ENCODE measurements around the gene POGLUT2. TPM values are rescaled to one million over a fixed set of nuclear protein-coding genes. Genes with fewer than 3 reads are reported as not detected.

Gene POGLUT2
- 11.3 and 13.9 TPM in 2 replicates for total RNA-seq (2013; cell fraction: nucleolus; rRNA removed)
- total RNA-seq (2014; rRNA removed) (8.0 and 9.0 TPM in 2 replicates), total RNA-seq (2014; rRNA removed; fragmentation: Illumina TruSeq; extraction: Trizol) (7.1 and 7.7 TPM in 2 replicates), total RNA-seq (2021) (6.4 and 7.0 TPM in 2 replicates), polyA plus RNA-seq (2011; rRNA removed) (8.7 and 12.2 TPM in 2 replicates), polyA plus RNA-seq (2014; fragmentation: Illumina TruSeq; extraction: Trizol) (6.3 and 13.5 TPM in 2 replicates), polyA plus RNA-seq (2014; fragmentation: Nextera tagmentation; extraction: Ambion mirVana) (1 to 10 TPM; 2.9 to 6.3 TPM), polyA plus RNA-seq (2014; rRNA removed) (6.1 and 9.7 TPM in 2 replicates), polyA plus RNA-seq (2016; fragmentation: Nextera tagmentation; extraction: Ambion mirVana) (10 to 100 TPM; 10.0 to 11.3 TPM), polyA minus RNA-seq (2011; rRNA and poly(A)+ RNA removed) (3.7 and 3.9 TPM in 2 replicates), Bru-seq, nascent RNA (percentile 55 among the genes with signal in this experiment), BruChase-seq, experiment 1, labeled RNA remaining after a 6-hour chase (percentile 56 among the genes with signal in this experiment), BruChase-seq, experiment 2, labeled RNA remaining after a 2-hour chase (percentile 61 among the genes with signal in this experiment)
- polyA plus RNA-seq (2011; ENCODE audit: low read depth) = 2.3 TPM
- polyA plus RNA-seq (2011; cell fraction: cytosol; rRNA removed) = 5.4 and 5.5 TPM in 2 replicates
- polyA plus RNA-seq (2011; cell fraction: nucleus; rRNA removed) = 6.1 and 7.6 TPM in 2 replicates
- 3.5 and 4.0 TPM in 2 replicates for polyA plus RNA-seq (2012)
- polyA minus RNA-seq (2011; cell fraction: cytosol; rRNA and poly(A)+ RNA removed) = 2.8 and 3.1 TPM in 2 replicates
- polyA minus RNA-seq (2011; cell fraction: nucleus; rRNA and poly(A)+ RNA removed) = 5.1 and 10.8 TPM in 2 replicates
- long read RNA-seq, experiment 1, transcript KDELC1-201 (10 exons, 2,060 nt) = major isoform, 8 of 10 reads
- long read RNA-seq, experiment 1, partial matches to known transcripts = 1 of 10 reads
- long read RNA-seq, experiment 1, other reads (novel, unspliced or antisense) = 1 of 10 reads
- long read RNA-seq, experiment 2, transcript KDELC1-201 (10 exons, 2,060 nt) = major isoform, 76 of 95 reads
- long read RNA-seq, experiment 2, partial matches to known transcripts = 7 of 95 reads
- long read RNA-seq, experiment 2, other reads (novel, unspliced or antisense) = 12 of 95 reads

GRCh38 chr13:102798581-102799425 lies at the start of gene POGLUT2, which contains the start of gene BIVM:
Gene POGLUT2 (minus strand): TSS chr13:102798976. CDS start chr13:102798670, 306 bp downstream.
Gene BIVM (plus strand): TSS chr13:102799119. CDS start chr13:102807268, 8,149 bp downstream.
- in situ Hi-C loops (cut with MboI) (no loop called here), intact Hi-C loops (cut with micrococcal nuclease; ENCODE audit: unreplicated experiment) (no loop called here)
- H3K4me1 ChIP-seq (ENCODE audit: control insufficient read depth, insufficient read depth, low read length) = peaks cover 5% of the 10 kb centered on the region; the same call in 1 of the 2 replicates
- 2% methylated on average over 72 of the region's 72 CpGs for WGBS (ENCODE audit: insufficient coverage, insufficient replicate concordance, low lambda C conversion rate, missing lambda C conversion rate)
- ATAC-seq (peak; percentile 89), FAIRE-seq (peak; percentile 87), DNase-seq (ENCODE audit: low read depth, low spot score) (peak; percentile 67)
- POLR2A ChIA-PET = interaction anchor here (1.1 to 2.2 kb wide), 4 partner anchors 15 to 205 kb away, joined by 3 to 8 read pairs (median 5); partner anchors contain the start of gene TEX30
- H3K4me2 ChIP-seq (ENCODE audit: control insufficient read depth, insufficient read depth) = peak within 1 kb of the TSS; percentile 85
- no peaks in the 10 kb centered on the region for H3K27me3 ChIP-seq (replicated peaks in 1 of 2; ENCODE audit: control insufficient read depth in 2 of 2, insufficient read depth in 2 of 2, low read length in 1 of 2)
- peak within 1 kb of the TSS; percentile 87 for H3K9ac ChIP-seq (ENCODE audit: control insufficient read depth, insufficient read depth, low read length)
- H2AFZ ChIP-seq (ENCODE audit: control insufficient read depth, low read depth, low read length) = peak within 1 kb of the TSS; percentile 98
- SMC1A ChIA-PET (ENCODE audit: uncharacterized antibody, unreplicated experiment) = interaction anchor here (0.7 to 3.7 kb wide), 6 partner anchors 9 to 46 kb away, joined by 3 to 22 read pairs (median 3); partner anchors contain the start of genes ERCC5 and TEX30
- peaks cover 18% of the 10 kb centered on the region for H3K79me2 ChIP-seq (ENCODE audit: control insufficient read depth, insufficient read depth, low read length)
- RAD21 ChIA-PET (ENCODE audit: unreplicated experiment) = no interaction called here
- BruUV-seq (replicated peaks) = TSS peak; percentile 83
- H3K9me3 ChIP-seq (replicated peaks; ENCODE audit: control insufficient read depth, insufficient read depth, low read length) = no peaks in the 10 kb centered on the region
- H3K36me3 ChIP-seq (ENCODE audit: control insufficient read depth in 2 of 2, insufficient read depth in 2 of 2, low read length in 1 of 2) = no peaks in the 10 kb centered on the region; a peak in 1 of 4 replicates
- H4K20me1 ChIP-seq (ENCODE audit: control insufficient read depth, insufficient read depth) = no peaks in the 10 kb centered on the region
- H3K27ac ChIP-seq (ENCODE audit: control insufficient read depth, insufficient read depth) = peak within 1 kb of the TSS; percentile 71
- peak within 1 kb of the TSS; percentile 77 for H3K4me3 ChIP-seq
- CTCF ChIA-PET = interaction anchor here (1.0 to 4.3 kb wide), 4 partner anchors 10 to 204 kb away, joined by 3 to 21 read pairs (median 11); partner anchors contain the start of genes ERCC5 and TPP2
- TF ChIP-seq EZH2 (IDR thresholded peaks at IDR 0.05; ENCODE audit: borderline replicate concordance, control insufficient read depth, low read depth, low read length) (no peak), KLF5 (IDR thresholded peaks at IDR 0.05; ENCODE audit: partially characterized antibody) (peak; percentile 31), POLR2AphosphoS2 (IDR thresholded peaks at IDR 0.05; ENCODE audit: low read depth, low read length) (no peak), YY1 (IDR thresholded peaks at IDR 0.05; ENCODE audit: low read depth, low read length) (peak; percentile 49; the same call in 1 of the 2 replicates), NR2C2 (IDR thresholded peaks at IDR 0.05; ENCODE audit: borderline replicate concordance, control insufficient read depth, insufficient read length, low read depth) (no peak), HDGF (IDR thresholded peaks at IDR 0.05) (no peak), BHLHE40 (IDR thresholded peaks at IDR 0.05; ENCODE audit: borderline replicate concordance in 1 of 2, low read depth in 2 of 2, low read length in 1 of 2) (peak in 1 of 2 experiments; percentile 66; a peak in 2 of 4 replicates), PBX3 (IDR thresholded peaks at IDR 0.05; ENCODE audit: insufficient replicate concordance, low read depth, low read length) (no peak), HSF1 (IDR thresholded peaks at IDR 0.05; ENCODE audit: low read depth, low read length) (no peak), ZNF217 (IDR thresholded peaks at IDR 0.05) (no peak), FOS (IDR thresholded peaks at IDR 0.05; ENCODE audit: borderline replicate concordance, extremely low read depth, insufficient read length) (peak; percentile 65), ETV6 (conservative IDR thresholded peaks at IDR 0.05 in 1 of 2, IDR thresholded peaks at IDR 0.05 in 1 of 2; ENCODE audit: borderline replicate concordance in 1 of 2, low read depth in 1 of 2) (no peak), RAD51 (IDR thresholded peaks at IDR 0.05) (peak; percentile 64)
